Hematopoietic multipotent progenitor cell treated with erythropoietin and hydrocortisone succinate and interleukin-3 and kit ligand, for 6 days (in vitro differentiated cells): ENCODE results near the gene NT5M.
"Not testable (repeated sequence)": the region's sequence is repeated elsewhere in the genome, so short reads cannot be mapped to it uniquely, and the experiment has no call there.

Experiments
- DNase-seq: peaks from one replicate; pipeline ENCODE4 v3.0.0-alpha.2; 2015

Gene NT5M

DNA sequence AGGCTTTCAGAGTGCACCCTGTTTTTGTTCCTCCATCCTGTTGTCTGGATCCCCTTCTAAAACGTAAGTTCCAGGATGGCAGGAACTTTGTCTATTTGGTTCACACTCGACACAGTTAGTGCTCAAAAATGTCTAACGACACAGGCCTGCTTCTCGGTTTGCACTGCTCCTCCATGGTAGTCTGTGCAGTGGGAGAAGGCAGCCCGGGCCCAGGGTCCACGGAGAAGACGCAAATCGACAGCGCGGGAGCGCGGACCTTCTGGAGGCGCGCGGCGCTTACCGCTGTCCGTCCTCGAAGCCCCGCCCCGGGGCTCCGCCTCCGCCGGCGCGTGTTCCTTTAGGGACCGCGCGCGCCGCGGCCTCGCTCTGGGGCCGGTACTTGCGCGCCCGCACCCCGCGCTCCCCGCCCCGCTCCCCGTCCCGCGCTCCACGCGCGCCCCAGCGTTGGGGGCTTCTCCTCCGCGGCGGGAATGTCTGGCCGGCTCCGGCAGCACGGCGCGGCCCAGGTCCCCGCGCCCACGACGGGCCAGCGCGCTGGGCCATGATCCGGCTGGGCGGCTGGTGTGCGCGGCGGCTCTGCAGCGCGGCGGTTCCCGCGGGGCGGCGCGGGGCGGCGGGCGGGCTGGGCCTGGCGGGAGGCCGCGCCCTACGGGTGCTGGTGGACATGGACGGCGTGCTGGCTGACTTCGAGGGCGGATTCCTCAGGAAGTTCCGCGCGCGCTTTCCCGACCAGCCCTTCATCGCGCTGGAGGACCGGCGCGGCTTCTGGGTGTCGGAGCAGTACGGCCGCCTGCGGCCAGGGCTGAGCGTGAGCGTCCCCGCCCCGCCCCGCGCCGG lies at the start of gene NT5M:
TSS of gene NT5M (plus strand) at position 364 of the 837 bp plus-strand sequence. CDS start at position 542, 178 bp downstream.
- peak; percentile 93 for DNase-seq

DNA sequence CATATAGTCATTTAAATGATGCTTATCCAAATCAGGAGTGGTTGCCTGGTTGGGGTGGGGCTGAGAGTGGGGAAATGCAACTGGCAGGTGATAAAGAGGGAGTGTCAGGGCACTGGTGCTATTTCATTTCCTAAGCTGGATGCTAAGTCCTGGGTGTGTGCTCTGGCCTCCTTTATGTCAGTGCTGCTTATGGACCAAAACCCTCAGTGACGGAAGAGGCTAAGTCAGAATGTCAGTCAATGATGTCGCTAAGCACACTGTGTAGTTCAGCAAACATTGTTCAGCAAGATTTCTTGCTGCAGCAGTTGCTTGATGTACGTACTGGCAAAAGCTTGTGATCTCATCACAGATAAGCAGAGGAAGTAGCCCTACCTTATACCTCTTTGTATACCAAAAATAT lies 49.8 kb upstream of the NT5M start:
- peak; percentile 69 for DNase-seq

GRCh38 chr17:17254036-17254435 lies 49.1 kb upstream of the NT5M start:
- no peak for DNase-seq

DNA sequence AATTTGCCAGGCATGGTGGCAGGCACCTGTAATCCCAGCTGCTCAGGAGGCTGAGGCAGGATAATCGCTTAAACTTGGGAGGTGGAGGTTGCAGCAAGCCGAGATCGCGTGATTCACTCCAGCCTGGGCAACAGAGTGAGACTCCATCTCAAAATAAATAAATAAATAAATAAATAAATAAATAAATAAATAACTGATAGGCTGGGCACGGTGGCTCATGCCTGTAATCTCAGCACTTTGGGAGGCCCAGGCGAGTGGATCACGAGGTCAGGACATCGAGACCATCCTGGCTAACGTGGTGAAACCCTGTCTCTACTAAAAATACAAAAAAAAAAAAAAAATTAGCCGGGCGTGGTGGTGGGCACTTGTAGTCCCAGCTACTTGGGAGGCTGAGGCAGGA lies 47.5 kb upstream of the NT5M start:
- not testable (repeated sequence) for DNase-seq

DNA sequence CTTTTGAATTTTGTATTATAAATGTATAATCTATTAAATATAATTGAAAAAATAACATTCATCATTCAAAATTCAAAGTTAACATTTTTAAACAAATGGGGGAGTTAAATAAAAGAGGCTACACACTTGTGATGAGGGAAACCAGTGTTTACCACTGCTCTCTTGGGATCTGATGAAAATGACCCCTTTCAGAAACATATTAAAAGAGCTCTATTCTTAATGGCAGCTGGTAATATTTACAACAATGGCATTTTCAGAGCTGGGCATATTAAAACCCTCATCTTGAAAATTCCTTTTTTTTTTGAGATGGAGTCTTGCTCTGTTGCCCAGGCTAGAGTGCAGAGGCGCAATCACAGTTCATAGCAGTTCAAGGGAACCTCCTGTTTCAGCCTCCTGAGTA lies 46.9 kb upstream of the NT5M start:
- no peak for DNase-seq

GRCh38 chr17:17258011-17258410 lies 45.2 kb upstream of the NT5M start:
- no peak for DNase-seq

DNA sequence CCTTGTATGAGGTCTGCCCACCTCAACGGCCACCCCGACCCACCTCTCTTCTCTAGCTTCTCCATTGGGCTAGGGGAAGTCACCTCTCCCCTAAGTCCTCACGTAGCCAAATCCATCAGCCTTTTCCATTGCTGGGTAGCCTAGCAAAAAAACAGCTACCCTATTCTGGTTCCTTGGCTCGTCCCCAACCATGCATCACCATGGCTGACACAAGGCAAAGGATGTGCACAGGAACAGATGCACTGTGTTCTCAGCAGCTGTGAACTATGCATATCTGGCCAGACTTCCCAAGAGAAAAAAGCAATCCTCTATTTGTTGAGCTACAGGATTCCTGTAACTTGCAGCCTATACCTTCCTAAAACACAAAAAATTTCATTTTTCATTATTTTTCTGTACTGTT lies 44.2 kb upstream of the NT5M start:
- DNase-seq, result no peak

- DNase-seq, result no peak
Observed at GRCh38 chr17:17264430-17264829, 38.7 kb upstream of the NT5M start.

DNA sequence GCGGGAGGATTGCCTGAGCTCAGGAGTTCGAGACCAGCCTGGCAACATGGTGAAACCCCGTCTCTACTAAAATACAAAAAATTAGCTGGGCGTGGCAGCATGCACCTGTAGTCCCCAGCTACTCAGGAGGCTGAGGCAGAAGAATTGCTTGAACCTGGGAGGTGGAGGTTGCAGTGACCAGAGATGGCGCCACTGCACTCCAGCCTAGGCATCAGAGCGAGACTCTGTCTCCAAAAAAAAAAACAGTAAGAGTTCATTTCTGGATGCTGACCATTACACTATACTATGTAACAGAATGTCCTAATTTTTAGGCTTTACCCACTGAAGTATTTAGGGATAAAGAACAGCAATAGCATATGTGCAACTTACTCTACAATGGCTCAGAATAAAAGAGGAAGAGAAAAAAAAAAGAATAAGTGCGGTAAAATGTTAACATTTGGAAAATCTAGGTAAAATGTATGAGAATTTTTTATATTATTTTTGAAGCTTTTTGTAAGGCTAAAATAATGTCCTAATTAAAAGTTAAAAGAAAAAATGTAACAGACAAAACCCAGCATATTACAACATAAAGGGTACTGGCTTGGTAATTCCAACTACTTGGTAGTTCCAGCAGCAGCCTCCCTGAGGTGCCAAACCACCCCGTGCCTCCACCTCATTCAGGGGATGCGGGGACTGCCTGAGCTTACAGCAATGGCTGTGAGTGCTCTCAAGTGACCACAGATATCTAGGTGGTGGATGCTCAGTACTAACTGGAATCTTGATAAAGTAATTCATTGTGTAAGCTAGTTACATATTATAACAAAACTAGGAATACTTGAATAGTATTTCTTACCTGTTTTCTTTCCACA lies 33.0 kb upstream of the NT5M start:
- peak; percentile 46 for DNase-seq

DNA sequence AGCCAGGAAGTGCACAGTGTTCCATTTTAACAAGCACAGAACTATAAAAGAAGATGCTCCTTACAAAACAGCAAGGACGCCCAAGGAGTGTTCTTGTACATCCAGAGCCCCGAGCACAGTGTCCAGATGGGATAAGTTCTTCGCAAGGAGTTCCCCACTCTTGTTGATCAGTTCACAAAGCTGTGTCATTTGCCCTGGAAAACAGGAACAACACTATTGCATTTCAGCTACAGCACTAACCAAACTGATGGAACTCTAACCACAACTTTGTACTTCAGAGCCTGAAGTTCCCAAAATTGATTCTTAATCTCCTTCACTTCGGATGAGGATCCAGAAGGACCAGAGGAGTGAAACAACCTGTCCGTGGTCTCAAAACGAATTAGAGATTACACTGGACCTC lies 27.2 kb upstream of the NT5M start:
- peak; percentile 52 for DNase-seq

DNA sequence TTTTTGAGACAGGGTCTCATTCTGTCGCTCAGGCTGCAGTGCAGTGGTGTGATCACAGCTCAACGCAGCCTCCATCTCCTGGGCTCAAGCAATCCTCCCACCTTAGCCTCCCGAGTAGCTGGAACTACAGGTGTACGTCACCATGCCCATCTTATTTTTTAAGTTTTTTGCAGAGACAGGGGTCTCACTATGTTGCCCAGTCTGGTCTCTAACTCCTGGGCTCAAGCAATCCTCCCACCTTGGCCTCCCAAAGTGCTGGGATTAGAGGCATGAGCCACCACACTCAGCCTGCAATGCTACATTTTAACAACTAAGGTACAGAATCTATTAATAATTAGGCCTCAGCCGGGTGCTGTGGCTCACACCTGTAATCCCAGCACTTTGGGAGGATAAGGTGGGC lies 25.7 kb upstream of the NT5M start:
- DNase-seq, result not testable (repeated sequence)

GRCh38 chr17:17279316-17279715 lies 23.9 kb upstream of the NT5M start:
- no peak for DNase-seq

DNA sequence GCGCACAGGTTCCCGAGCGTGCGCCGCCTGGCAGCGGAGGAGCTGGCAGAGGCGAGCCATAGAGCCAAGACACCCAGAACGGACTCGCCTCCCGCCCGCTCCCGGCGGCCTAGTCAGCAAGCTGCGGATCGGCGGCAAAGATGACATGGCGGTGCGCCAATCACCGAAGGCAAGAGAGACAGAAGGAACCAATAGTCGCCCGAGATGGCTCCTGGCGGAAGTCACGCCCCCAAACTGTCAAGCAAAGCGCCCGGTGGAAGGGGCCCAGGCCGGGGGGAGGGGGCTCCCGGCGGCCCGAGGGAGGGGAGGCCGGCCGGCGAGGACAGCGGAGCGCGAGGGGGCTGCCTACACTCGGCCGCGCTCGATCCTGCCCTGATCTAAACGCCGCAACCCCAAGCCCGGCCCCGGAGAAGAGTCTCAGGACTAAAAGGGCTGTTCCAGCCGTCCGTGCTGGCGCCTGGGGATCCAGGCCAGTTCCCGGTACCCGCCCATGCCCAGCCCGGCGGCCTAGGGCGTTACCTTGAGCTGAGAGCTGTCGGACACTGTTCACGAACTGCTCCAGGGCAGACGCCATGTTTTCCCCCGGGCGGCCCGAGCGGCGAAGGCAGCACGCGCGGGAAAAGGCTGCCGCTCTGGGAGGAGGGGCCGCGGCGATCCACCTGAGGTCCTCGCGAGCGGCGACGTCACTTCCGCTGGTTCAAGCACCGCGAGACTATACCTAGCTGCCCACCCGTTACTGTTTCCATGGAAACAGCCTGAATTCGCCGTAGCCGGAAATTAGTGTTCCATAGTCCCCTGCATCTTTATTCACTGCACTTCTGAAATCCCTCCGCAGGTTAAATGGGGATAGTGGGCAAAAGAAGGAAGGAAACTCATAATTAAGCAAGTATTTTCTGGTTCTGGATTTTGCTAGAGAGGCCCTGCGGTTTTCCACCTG lies 22.3 kb upstream of the NT5M start, which contains the start of gene COPS3:
TSS of gene COPS3 (minus strand) at position 634 of the 937 bp plus-strand sequence. CDS start at position 574, 60 bp downstream.
- DNase-seq, result peak; percentile 99

DNA sequence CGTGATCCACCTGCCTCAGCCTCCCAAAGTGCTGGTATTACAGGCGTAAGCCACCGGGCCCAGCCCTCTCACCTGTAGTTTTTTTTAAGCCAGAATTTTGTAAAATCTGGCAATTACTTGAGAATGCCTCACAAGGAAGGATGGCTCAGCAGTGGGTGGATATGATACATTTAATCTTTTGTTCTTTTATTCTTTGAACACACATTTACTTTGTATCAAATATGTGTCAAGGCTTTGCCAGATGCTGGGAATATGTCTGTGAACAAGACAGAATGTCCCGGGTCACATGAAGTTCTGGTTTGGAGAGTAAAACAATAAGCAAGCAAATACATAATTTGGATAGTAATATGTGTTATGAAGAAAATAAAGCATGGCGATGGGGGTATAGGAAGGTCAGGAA lies 17.2 kb upstream of the NT5M start:
- no peak for DNase-seq

GRCh38 chr17:17289086-17289485 lies 14.1 kb upstream of the NT5M start:
- no peak for DNase-seq

DNA sequence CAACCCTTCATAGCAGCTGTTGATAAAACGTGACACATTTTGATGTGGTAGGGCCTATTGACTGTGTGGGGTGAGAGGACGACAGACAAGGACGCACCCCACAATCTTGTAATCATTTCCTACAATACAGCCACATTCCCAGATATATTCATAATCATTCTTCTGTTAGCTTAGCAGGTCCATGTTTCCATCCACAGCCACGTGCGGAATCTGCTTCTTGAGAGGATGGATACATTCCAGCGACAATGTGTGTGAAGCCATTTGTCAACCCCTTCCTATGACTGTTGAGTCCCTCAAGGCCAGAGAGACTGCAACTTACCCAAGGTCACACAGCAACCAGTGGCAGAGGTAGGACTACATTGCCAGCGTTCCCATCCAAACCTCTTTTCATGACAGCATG lies 13.5 kb upstream of the NT5M start:
- no peak for DNase-seq

GRCh38 chr17:17295141-17295540 lies 8.0 kb upstream of the NT5M start:
- no peak for DNase-seq

DNA sequence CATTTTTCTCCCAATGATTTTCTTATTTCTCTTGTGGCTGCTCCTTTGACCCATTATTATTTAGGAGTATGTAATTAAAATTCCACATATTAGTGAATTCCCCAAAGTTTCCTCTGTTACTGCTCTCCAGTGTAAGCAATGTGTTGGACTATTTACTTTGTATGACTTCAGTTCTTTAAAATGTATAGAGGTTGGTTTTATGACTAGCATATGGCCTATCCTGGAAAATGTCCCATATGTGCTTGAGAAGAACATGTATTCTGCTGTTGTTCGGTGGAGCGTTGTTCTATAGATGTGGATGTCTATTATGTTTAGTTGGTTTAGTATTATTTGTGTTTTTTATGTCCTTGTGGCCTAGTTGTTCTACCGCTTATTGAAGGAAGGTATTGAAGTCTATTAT lies 6.0 kb upstream of the NT5M start:
- no peak for DNase-seq

GRCh38 chr17:17298108-17298507 lies 5.1 kb upstream of the NT5M start:
- no peak for DNase-seq

DNA sequence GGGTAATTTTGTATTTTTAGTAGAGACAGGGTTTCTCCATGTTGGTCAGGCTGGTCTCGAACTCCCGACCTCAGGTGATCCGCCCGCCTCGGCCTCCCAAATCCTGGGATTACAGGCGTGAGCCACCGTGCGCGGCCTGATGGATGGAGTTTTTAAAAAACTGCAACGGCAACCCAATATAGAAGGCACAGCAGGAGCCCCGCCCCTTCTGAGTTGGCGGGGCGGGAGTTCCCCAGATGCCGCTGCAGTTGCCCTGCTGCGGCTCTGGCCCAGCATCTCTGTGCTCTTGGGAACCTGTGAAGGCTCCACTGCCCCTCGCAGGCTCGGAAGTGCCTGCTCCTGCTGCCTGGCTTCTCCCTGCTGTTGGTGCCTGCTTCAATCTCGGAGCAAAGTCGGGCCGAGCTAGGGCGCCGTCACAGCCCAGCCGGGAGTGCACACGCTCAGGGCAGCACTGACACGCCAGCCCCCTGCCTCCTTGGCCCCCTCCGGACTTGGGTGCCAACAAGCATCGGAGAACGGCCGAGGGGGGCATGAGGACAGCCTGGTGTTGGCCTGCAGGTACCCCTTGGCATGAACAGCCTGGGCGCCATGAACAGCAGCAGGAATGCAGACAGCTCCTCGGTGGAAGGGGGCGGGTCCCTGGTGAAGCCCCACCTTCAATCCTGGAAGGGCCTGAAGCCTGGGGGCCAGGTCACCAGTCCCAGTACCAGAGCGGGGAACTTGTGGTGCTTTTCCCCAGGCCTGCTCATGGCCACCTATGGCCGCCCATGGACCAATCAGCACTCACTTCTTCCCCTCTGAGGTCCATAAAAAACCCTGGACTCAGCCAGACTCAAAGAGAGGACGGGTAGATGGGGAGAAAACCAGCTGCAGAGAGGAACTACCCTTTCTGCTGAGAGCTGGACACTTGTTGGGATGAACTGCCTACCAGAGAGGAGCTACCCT lies 2.3 kb upstream of the NT5M start:
- DNase-seq, result peak; percentile 86

DNA sequence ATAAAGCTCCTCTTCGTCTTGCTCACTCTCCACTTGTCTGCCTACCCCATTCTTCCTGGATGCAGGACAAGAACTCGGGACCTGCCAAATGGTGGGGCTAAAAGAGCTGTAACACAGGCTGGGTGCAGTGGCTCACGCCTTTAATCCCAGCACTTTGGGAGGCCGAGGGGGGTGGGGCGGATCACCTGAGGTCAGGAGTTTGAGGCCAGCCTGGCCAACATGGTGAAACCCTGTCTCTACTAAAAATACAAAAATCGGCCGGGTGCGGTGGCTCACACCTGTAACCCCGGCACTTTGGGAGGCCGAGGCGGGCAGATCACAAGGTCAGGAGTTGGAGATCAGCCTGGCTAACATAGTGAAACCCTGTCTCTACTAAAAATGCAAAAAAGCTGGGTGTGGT lies 1.5 kb upstream of the NT5M start:
- DNase-seq, result not testable (repeated sequence)
